22Rv1 (cell line): ENCODE measurements around the gene WDR49.
"Not testable (repeated sequence)": the region's sequence is repeated elsewhere in the genome, so short reads cannot be mapped to it uniquely, and the experiment has no call there.

Source experiments
- ZFX ChIP-seq: fragments of 450-650 bp; IDR thresholded peaks from 2 replicates; pipeline ENCODE4 v1.6.1; 2017; ENCODE audit warnings: antibody characterized with exemption, borderline replicate concordance
- TF ChIP-seq, protein P1 (sequence below): fragments of 450-650 bp; IDR thresholded peaks from 2 replicates; pipeline ENCODE4 v1.5.1; 2017; ENCODE audit warnings: mild to moderate bottlenecking

DNA sequence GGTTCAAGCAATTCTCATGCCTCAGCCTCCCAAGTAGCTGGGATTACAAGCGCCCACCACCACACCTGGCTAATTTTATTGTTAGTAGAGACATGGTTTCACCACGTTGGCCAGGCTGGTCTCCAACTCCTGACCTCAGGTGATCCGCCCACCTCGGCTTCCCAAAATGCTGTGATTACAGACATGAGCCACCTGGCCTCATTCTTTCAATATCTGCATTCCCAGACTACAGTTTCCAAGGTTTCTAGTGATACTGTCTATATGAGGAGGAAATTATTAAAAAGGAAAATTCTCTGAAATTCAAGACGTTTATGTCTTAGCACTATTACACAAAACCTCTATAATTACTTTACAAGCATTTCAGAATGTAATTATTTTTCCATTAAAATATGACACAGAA is 39.5 kb downstream of the WDR49 start:
- TF ChIP-seq, protein P1, sequence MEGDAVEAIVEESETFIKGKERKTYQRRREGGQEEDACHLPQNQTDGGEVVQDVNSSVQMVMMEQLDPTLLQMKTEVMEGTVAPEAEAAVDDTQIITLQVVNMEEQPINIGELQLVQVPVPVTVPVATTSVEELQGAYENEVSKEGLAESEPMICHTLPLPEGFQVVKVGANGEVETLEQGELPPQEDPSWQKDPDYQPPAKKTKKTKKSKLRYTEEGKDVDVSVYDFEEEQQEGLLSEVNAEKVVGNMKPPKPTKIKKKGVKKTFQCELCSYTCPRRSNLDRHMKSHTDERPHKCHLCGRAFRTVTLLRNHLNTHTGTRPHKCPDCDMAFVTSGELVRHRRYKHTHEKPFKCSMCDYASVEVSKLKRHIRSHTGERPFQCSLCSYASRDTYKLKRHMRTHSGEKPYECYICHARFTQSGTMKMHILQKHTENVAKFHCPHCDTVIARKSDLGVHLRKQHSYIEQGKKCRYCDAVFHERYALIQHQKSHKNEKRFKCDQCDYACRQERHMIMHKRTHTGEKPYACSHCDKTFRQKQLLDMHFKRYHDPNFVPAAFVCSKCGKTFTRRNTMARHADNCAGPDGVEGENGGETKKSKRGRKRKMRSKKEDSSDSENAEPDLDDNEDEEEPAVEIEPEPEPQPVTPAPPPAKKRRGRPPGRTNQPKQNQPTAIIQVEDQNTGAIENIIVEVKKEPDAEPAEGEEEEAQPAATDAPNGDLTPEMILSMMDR: not testable (repeated sequence)
- TF ChIP-seq ZFX: not testable (repeated sequence)
